Breast epithelium (tissue), 3 donors: ENCODE data around the gene RALGDS.

Experiments
- CTCF ChIP-seq, 3 donors: fragments of 450-650 bp; IDR thresholded peaks; one replicate each; pipeline ENCODE4 v1.5.1; 2016 to 2017; ENCODE audit warnings: antibody characterized with exemption in 3 of 3, mild to moderate bottlenecking in 3 of 3, moderate library complexity in 3 of 3
- POLR2AphosphoS5 ChIP-seq, 3 donors: sonication (generic); formaldehyde crosslinking; IDR thresholded peaks; one replicate each; pipeline ENCODE4 v1.6.1; 2017; ENCODE audit warnings: antibody characterized with exemption in 3 of 3

- TF ChIP-seq CTCF (IDR thresholded peaks at IDR 0.05) (no peak), POLR2AphosphoS5 (IDR thresholded peaks at IDR 0.05) (no peak)
Observed at GRCh38 chr9:133107961-133108793, 12.9 kb downstream of the RALGDS start.
